WI38 (cell line): ENCODE measurements around the gene CYP24A1.

Source experiments
- H3K4me3 ChIP-seq: 2 replicates; pipeline ENCODE4 v1.5.1; 2011; ENCODE audit warnings: low read depth, mild to moderate bottlenecking, control low read depth, low read length
- CTCF ChIP-seq: IDR thresholded peaks from 2 replicates; pipeline ENCODE4 v1.5.1; 2012; ENCODE audit warnings: low read depth, mild to moderate bottlenecking, control low read depth, low read length

Gene CYP24A1

DNA sequence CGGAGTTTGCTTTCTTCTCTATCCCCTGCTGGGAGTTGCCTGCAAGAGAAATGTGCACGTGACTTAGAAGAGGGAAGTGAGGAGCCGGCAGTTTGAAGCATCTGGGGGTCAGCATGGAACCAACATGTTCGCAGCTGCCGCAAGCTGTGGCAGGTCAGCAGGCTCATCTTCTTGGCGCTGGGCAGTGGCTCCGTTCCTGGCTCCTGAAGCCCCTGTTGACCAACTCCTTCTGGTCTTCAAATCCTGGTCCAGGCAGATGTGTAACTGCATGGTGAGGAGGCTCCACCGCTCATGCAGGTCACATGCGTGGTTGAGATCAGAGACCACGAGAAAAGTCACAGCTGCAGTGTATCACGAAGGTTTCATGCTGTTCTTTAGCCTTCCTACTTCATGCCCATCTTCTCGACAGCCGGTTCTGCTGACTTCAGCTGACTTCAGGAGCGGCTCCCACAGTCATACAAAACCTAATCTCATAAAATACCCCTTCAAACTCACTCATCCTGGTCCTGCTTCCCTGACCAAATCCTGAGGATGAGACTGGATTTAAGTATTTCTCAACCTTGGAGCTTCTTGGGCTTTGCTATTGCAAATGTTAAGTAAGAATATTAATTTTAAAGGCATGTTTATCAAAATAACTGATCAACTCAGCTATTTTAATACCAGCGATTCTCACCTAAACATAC lies 58.5 kb downstream of the CYP24A1 start:
- no peak overlapping the region for H3K4me3 ChIP-seq
- no peak for TF ChIP-seq CTCF

GRCh38 chr20:54114109-54114508 lies 59.7 kb downstream of the CYP24A1 start:
- no peak overlapping the region for H3K4me3 ChIP-seq
- TF ChIP-seq CTCF, result no peak

DNA sequence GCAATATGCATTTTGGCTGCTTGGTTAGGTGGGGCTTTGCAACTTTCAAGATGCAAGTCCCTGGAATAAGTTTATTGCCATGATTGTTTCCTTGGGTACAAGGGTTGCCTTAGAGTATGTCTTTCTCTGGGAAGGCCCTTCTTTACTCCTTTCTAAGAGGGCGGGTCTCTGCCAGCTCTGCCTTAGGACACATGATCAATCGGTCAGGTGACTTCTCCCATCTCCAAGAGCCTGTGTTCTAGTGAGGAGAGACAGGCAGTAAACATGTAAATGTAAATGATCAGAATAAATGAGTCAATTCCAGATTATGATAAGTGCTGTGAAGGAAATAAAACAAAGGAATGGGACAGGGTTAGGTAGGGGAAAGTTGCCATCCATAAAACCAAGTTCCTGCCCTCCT lies 60.2 kb downstream of the CYP24A1 start:
- no peak for TF ChIP-seq CTCF
- H3K4me3 ChIP-seq, result no peak overlapping the region

DNA sequence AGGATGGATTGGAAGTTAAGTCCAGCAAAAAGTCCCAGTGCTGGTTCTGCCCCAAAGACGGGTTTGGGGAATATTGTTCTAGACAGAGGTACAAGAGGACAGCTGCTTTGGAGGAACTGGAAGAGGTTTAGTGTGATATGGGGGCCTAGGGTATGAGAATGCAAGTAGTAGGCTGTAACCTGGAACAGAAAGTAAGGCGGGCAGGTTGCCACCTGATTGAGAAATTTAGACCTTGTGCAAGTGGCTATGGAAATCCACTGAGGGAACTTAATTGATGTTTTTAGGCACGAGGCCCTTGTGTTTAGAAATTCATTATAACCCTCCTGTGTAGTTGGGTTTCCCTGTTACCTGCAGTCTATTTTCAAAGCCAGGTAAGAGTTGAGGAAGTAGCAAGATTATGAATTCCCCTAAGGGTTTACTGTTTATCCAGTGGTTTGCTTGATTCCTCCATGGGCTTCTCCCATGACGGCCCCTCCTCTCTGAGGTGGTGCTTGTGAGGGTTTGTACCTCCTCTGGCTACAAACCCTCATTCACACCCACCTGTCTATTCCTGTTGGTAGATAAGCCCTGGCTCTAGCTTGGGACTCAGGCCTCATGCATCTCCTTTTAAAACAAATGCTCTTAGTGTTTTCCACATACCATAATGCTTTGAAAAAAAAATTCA lies 61.4 kb downstream of the CYP24A1 start:
- H3K4me3 ChIP-seq, result no peak overlapping the region

DNA sequence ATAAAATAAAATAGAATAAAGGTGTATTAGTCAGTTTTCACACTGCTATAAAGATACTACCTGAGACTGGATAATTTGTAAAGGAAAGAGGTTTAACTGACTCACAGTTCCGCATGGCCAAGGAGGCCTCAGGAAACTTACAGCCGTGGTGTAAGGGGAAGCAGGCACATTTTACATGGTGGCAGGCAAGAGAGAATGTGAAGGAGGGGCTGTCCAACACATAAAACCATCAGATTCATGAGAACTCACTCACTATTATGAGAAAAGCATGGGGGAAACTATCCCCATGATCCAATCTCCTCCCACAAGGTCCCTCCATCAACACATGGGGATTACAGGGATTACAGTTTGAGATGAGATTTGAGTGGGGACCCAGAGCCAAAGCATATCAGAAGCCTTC lies 62.3 kb downstream of the CYP24A1 start:
- no peak overlapping the region for H3K4me3 ChIP-seq
- no peak for TF ChIP-seq CTCF

More for the DNA sequence above, 61.4 kb downstream of the CYP24A1 start:
- TF ChIP-seq CTCF, result no peak

DNA sequence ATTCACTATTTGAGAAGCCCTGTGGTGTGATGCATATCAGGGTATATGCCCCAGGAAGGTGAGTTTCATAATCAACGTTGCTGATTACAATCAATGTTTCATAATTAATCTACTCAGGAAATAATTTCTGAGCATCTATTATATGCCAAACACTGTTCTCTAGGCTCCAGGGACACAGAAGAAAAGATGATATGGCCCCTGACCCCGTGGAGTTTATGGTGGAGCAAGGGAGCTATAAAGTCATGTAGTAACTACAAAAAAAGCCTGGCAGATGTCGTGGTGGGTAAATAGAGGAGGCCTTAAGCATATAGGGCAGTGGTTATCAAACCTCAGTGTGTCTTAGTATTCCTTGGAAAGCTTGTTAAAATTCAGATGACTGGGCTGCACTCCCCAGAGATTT lies 63.3 kb downstream of the CYP24A1 start:
- no peak for TF ChIP-seq CTCF

DNA sequence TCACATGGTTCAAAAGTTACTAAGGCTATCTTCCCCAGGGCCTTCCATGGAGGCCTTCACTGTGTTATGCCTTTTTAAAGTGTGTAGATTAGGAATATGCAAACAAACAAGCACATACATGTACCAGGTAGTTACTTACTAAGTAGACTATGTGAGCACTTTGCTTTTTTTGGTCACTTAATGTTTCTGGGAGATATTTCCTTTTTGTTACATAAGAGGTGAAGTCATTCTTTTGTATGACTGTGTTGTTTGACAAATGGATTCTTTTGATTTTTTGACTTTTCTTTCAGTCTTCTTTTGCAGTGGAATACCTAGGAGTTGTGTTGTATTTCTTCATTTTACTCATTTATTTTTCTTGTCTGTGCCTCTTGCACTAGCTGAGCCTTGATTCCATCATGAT lies 63.7 kb downstream of the CYP24A1 start:
- H3K4me3 ChIP-seq, result no peak overlapping the region
- TF ChIP-seq CTCF, result no peak

More for the DNA sequence above, 63.3 kb downstream of the CYP24A1 start:
- H3K4me3 ChIP-seq, result no peak overlapping the region
